Measurements from ENCODE around the gene MCF2L2. TPM values are rescaled to one million over a fixed set of nuclear protein-coding genes. Genes with fewer than 3 reads are reported as not detected.

The MCF2L2 gene
- total RNA-seq, 1 donor from 2014 or later, result 0.22 TPM

GRCh38 chr3:183264268-183264667 is 164.2 kb downstream of the MCF2L2 start:
- ATAC-seq (no peak), DNase-seq (ENCODE audit: missing footprints) (no peak)
- intact Hi-C loops (cut with DNase I), result no loop called here

- DNase-seq (ENCODE audit: missing footprints) (no peak), ATAC-seq (no peak)
- intact Hi-C loops (cut with DNase I), result no loop called here
These were observed 165.5 kb downstream of the MCF2L2 start for GRCh38 chr3:183262875-183263378.

- DNase-seq (ENCODE audit: missing footprints) (no peak), ATAC-seq (no peak)
- intact Hi-C loops (cut with DNase I), result no loop called here
These were observed 167.2 kb downstream of the MCF2L2 start for GRCh38 chr3:183261151-183261724.

- DNase-seq (ENCODE audit: missing footprints), result no peak
- intact Hi-C loops (cut with DNase I), result no loop called here
These were observed 168.1 kb downstream of the MCF2L2 start for GRCh38 chr3:183260167-183260904.

GRCh38 chr3:183259621-183260020 is 168.8 kb downstream of the MCF2L2 start:
- DNase-seq (ENCODE audit: missing footprints), result no peak
- intact Hi-C loops (cut with DNase I), result no loop called here
- ATAC-seq, result peak; percentile 4

More at GRCh38 chr3:183260167-183260904, 168.1 kb downstream of the MCF2L2 start:
- ATAC-seq, result peak; percentile 74

- ATAC-seq (no peak), DNase-seq (ENCODE audit: missing footprints) (no peak)
- intact Hi-C loops (cut with DNase I), result no loop called here
These were observed 169.3 kb downstream of the MCF2L2 start for GRCh38 chr3:183259087-183259486.

- intact Hi-C loops (cut with DNase I), result loop anchor here (2.0 kb wide), 2 partner anchors 53 to 127 kb away; no protein-coding TSS in a partner anchor
- no peak for DNase-seq (ENCODE audit: missing footprints)
- ATAC-seq, result no peak
These were observed 173.1 kb downstream of the MCF2L2 start for GRCh38 chr3:183255348-183255730.

- no peak for ATAC-seq
- peak; percentile 63 for DNase-seq (ENCODE audit: missing footprints)
- intact Hi-C loops (cut with DNase I), result loop anchor here (2.0 kb wide), 2 partner anchors 54 to 128 kb away; no protein-coding TSS in a partner anchor
These were observed 173.7 kb downstream of the MCF2L2 start for GRCh38 chr3:183254487-183255347.

GRCh38 chr3:183253528-183254486 is 174.6 kb downstream of the MCF2L2 start:
- intact Hi-C loops (cut with DNase I), result loop anchor here (2.0 kb wide), 2 partner anchors 55 to 129 kb away; no protein-coding TSS in a partner anchor
- peak; percentile 90 for ATAC-seq
- peak; percentile 92 for DNase-seq (ENCODE audit: missing footprints)

- ATAC-seq, result peak; percentile 33
- intact Hi-C loops (cut with DNase I), result no loop called here
- DNase-seq (ENCODE audit: missing footprints), result peak; percentile 69
These were observed 175.4 kb downstream of the MCF2L2 start, which contains the start of gene B3GNT5 for GRCh38 chr3:183252973-183253527. Gene B3GNT5 (plus strand): TSS chr3:183253253. CDS start chr3:183269799, 16,546 bp downstream.

- intact Hi-C loops (cut with DNase I), result no loop called here
- ATAC-seq (no peak), DNase-seq (ENCODE audit: missing footprints) (no peak)
These were observed 176.2 kb downstream of the MCF2L2 start for GRCh38 chr3:183252118-183252782.

GRCh38 chr3:183249006-183249718 is 179.3 kb downstream of the MCF2L2 start:
- ATAC-seq, result no peak
- intact Hi-C loops (cut with DNase I), result no loop called here

GRCh38 chr3:183247011-183247589 is 181.3 kb downstream of the MCF2L2 start:
- DNase-seq (ENCODE audit: missing footprints) (no peak), ATAC-seq (no peak)
- intact Hi-C loops (cut with DNase I), result no loop called here

More at GRCh38 chr3:183249006-183249718, 179.3 kb downstream of the MCF2L2 start:
- DNase-seq (ENCODE audit: missing footprints), result no peak

- intact Hi-C loops (cut with DNase I), result no loop called here
- DNase-seq (ENCODE audit: missing footprints) (no peak), ATAC-seq (no peak)
These were observed 183.4 kb downstream of the MCF2L2 start for GRCh38 chr3:183244981-183245476.

GRCh38 chr3:183244219-183244618 is 184.2 kb downstream of the MCF2L2 start:
- ATAC-seq (no peak), DNase-seq (ENCODE audit: missing footprints) (peak; percentile 72)
- intact Hi-C loops (cut with DNase I), result no loop called here

- ATAC-seq (no peak), DNase-seq (ENCODE audit: missing footprints) (no peak)
- intact Hi-C loops (cut with DNase I), result no loop called here
These were observed 186.0 kb downstream of the MCF2L2 start for GRCh38 chr3:183242431-183242830.

Measured in Right ventricle myocardium inferior (tissue), 1 donor.